Effector CD8-positive, alpha-beta T cell (primary cell): Measurements from ENCODE around the gene FAM216A.
A peak's percentile ranks its signal among the peaks of the same experiment; 100 is the strongest.
"Not testable (repeated sequence)": the region's sequence is repeated elsewhere in the genome, so short reads cannot be mapped to it uniquely, and the experiment has no call there.

Experiments
- DNase-seq: peaks from one replicate; lab custom pipeline; 2025; lab: John Stamatoyannopoulos, UW

FAM216A gene

GRCh38 chr12:110501399-110501751 lies 32.7 kb downstream of the FAM216A start:
- peak; percentile 35 for DNase-seq

GRCh38 chr12:110501752-110502738 lies 33.4 kb downstream of the FAM216A start, which contains the start of the genes RAD9B and VPS29:
TSS of gene RAD9B (plus strand) at chr12:110502331. CDS start at chr12:110502338, 7 bp downstream.
TSS of gene VPS29 (minus strand) at chr12:110502111. CDS start at chr12:110502051, 60 bp downstream.
- peak; percentile 97 for DNase-seq

DNA sequence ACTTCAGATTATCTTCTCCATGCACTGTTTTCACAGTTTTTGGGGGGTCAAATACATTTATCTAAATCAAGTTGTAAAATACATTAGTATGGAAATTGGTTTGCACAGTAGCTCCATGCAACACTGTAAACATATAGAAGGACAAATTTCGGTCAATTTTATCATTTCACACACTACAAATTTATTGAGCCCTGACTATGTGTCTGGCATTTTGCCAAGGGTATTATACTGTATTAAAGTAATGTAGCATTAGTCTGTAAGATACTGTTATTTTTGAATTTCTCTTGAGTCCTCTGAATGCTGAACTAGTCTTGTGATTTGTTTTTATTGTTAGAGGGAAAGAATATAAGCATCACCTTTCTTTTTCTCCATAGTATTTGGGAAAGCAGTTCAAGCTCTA lies 34.8 kb downstream of the FAM216A start:
- no peak for DNase-seq

DNA sequence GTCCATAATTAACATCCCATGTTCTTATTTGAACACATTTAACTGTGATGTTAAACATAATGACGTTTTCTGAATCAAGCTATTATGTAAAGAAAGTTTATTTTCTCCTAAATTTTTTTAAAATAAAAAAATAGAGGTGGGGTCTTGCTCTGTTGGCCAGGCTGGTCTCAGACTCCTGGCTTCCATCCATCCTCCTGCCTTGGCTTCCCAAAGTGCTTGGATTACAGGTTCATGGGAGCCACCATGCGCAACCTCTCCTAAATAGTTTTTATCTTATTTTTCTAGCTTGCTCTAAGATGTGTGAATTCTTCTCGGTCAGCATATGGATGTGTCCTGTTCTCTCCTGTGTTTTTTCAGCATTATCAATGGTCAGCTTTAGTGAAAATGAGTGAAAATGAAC lies 36.7 kb downstream of the FAM216A start:
- DNase-seq, result no peak

- no peak for DNase-seq
These were observed 39.5 kb downstream of the FAM216A start for GRCh38 chr12:110508071-110508586.

DNA sequence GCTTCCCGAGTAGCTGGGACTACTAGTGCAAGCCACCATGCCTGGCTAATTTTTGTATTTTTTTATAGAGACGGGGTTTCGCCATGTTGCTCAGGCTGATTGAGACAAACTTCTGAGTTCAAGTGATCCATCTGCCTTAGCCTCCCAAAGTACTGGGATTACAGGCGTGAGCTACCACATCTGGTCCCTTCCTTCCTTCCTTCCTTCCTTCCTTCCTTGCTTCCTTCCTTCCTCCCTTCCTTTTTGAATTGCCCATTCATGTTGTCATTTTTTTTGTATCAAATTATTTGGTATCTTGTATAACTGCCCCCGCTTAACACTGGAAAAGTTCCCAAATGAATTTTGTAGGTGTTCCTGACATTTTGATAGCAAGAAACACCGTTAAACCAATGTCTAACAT lies 45.2 kb downstream of the FAM216A start:
- DNase-seq, result no peak

- no peak for DNase-seq
These were observed 45.7 kb downstream of the FAM216A start for GRCh38 chr12:110514363-110514762.

DNA sequence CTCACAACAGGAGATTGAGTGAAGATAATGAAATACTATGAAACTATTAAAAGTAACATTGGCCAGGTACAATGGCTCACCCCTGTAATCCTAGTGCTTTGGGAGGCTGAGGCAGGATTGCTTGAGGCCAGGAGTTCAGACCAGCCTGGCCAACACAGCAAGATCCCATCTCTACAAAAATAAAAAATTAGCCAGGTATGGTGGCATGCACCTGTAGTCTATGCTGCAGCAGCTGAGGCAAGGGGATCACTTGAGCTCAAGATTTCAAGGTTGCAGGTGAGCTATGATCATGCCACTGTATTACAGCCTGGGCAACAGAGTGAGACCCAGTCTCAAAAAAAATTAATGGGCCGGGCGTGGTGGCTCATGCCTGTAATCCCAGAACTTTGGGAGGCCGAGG lies 48.4 kb downstream of the FAM216A start:
- DNase-seq, result no peak

DNA sequence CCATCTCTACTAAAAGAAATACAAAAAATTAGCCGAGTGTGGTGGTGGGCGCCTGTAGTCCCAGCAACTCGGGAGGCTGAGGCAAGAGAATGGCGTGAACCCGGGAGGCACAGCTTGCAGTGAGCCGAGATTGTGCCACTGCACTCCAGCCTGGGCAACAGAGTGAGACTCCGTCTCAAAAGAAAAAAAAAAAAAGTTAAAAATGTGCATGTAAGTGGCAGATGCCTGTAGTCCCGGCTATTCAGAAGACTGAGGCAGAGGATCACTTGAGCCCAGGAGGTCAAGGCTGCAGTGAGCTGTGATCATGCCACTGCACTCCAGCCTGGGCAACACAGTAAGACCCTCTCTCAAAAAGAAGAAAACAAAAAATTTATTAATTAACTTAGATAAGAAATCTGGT lies 49.4 kb downstream of the FAM216A start:
- not testable (repeated sequence) for DNase-seq

- DNase-seq, result not testable (repeated sequence)
These were observed 52.4 kb downstream of the FAM216A start for GRCh38 chr12:110520876-110521712.

DNA sequence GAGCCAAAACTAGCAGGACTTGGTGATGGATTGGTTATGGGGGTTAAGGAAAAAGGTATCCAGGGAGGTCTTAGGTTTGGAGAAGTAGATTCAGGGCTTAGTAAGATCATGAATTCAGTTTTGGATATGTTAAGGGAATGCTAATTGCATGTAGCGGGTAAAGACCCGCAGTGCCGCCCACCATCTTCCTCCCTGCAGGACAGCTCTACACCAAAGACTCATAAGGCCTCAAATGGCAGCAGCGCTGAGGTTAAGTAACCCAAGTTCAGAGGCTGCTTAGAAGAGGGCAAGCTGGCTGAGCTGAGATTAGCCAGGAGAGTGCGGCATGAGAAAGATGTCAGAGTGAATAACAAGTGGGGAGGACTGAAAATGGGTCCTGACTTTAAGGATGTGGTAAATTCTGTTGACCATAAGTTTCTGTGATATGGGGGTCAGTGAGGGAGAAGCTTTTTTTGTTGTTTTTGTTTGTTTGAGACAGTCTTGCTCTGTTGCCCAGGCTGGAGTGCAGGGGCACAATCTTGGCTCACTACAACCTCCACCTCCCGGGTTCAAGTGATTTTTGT lies 59.7 kb downstream of the FAM216A start:
- DNase-seq, result no peak

DNA sequence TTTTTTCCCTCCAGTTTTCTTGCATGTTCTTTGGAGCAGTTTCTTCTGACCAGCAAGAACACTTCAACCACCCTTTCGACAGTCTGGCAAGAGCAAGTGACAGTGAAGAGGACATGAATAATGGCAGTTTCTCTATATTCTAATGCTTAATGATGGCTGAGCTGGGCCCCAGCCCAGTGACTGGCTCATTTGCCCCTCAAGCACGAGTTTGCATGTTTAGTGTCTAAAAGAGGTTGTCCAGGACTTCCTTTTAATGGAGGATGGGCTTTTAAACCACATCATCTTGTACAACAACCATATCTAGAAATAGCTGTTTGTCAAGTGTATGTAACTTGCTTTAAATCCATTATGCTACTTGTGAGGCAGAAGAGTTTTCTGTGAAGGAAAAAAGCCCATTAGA lies 61.9 kb downstream of the FAM216A start:
- DNase-seq, result no peak

DNA sequence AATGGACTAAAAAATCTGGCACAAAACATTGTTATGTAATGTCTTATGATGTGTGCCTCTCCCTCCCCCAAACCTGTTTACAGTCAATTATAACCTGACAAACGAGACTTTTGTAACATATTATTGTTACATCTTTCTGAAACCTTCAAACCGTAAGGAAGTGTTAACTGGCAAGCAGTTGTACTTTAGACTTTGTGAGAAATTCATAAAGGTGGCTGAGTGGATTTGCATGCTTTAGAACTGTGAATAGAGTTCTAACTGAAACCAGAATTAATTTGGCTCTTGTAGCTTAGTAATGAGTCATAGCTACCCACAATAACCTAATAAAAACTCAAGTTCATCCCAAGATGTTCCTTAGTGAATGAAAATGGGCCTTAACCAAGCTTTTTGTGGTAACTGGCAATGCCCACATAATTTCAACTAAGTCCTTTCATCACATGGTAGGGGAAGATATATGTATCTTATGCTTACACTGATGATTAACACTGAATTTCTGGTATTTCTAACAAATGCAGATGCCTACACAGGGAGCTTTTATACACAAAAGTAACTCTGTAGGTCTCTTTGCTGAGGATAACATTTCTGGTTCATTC lies 63.2 kb downstream of the FAM216A start:
- DNase-seq, result no peak

DNA sequence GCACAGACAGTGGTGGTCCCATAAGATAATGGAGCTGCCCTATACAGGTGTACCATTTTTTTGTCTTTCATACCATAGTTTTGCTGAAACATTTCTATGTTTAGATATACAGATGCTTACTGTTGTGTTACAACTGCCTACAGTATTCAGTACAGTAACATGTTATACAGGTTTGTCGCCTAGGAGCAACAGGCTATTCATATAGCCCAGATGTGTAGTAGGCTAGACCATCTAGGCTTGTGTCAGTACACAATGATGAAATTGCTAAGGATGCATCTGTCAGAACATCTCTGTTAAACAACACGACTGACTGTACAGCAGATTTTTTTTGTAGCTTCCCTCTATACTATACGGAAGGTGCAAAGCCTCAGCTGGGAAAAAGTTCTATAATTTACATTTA lies 64.0 kb downstream of the FAM216A start:
- no peak for DNase-seq

DNA sequence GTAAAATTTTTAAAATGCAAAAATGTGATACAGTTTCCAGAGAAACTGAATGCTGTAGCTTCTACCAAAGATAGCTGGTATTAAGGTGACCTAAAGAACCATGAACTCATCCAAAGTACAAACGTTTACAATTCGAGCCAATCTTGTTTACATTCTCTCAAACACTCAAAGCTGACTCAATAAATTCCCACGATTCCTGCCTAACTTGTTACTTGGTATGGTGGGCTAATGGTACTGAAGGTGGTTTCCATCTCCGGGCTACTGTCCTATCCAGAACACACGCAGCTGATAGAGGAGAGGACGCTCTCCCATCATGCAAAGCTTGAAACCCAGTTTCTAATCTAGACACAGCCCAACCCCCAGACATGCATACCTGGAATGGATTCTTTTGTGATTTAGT lies 65.0 kb downstream of the FAM216A start:
- DNase-seq, result no peak

- DNase-seq, result no peak
These were observed 66.2 kb downstream of the FAM216A start for GRCh38 chr12:110534811-110535210.

- no peak for DNase-seq
These were observed 68.4 kb downstream of the FAM216A start for GRCh38 chr12:110536834-110537604.

DNA sequence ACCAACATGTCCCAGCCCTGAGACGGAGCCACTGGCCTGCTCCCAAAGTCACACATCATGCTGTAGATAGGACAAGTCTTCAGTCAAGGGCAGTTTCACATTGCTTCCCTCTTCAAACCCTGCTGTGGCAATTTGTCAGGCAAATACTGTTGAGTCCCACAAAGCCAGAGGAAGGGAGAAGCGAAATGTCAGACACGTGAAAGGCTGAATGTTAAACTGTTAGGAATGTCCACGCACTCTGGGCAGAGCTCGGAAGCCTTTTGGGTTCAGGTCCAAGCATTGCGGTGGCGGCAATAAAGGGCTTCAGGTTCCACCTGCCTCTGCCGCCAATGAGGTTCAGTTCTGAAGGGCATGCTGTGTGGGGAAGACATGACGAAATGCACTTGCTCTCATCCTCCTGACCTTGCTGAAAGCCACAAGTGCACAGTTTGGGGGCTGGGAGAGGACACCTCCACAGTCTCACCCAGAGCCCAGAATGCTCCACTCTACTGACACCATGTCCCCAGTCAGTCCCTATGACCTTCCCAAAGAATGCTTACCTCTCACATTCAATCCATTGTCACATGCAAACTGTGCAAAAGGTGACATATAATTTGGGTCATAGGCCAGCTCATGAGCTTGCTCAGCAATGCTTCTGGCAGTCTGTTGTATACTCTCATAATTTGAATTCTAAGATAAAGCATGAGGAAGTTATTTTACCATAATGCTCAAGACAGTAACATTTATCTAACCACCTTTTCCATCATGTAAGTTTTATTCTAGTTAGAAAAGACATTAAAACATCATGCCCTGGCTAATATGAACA lies 69.2 kb downstream of the FAM216A start:
- no peak for DNase-seq

GRCh38 chr12:110538869-110539622 lies 70.4 kb downstream of the FAM216A start:
- DNase-seq, result no peak
